ENCODE measurements around the gene PLXNB2. TPM values are rescaled to one million over a fixed set of nuclear protein-coding genes. Genes with fewer than 3 reads are reported as not detected.

Gene PLXNB2
- total RNA-seq, 1 experiment from 2014 or later: 227 TPM

DNA sequence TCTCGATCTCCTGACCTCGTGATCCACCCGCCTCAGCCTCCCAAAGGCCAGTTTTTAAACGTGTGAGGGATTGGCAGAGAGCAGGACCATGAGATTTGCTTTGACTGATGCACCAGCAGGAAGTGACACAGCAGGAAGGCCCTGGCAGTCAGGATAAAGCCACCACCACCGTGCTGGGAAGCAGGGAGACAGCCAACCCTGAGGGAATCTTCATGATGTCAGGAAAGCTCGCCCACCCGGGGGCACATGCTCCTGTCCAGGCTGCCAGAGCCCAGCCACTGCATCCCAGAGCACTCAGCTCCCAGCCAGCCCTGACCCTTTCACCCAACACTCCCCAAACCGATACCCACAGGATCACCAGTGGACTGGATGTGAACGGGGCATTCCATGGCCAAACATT lies 68.7 kb downstream of the PLXNB2 start:
- in situ Hi-C loops (cut with HindIII; ENCODE audit: low pct_unique_long_range_greater_than_20kb, low sequenced_read_pairs) (no loop called here), intact Hi-C loops (cut with micrococcal nuclease; ENCODE audit: unreplicated experiment) (no loop called here)
- no peak overlapping the region for H3K27ac ChIP-seq (ENCODE audit: low read length)
- DNase-seq (ENCODE audit: low read depth, low spot score) (no peak), ATAC-seq (no peak)
- TF ChIP-seq, protein P1, sequence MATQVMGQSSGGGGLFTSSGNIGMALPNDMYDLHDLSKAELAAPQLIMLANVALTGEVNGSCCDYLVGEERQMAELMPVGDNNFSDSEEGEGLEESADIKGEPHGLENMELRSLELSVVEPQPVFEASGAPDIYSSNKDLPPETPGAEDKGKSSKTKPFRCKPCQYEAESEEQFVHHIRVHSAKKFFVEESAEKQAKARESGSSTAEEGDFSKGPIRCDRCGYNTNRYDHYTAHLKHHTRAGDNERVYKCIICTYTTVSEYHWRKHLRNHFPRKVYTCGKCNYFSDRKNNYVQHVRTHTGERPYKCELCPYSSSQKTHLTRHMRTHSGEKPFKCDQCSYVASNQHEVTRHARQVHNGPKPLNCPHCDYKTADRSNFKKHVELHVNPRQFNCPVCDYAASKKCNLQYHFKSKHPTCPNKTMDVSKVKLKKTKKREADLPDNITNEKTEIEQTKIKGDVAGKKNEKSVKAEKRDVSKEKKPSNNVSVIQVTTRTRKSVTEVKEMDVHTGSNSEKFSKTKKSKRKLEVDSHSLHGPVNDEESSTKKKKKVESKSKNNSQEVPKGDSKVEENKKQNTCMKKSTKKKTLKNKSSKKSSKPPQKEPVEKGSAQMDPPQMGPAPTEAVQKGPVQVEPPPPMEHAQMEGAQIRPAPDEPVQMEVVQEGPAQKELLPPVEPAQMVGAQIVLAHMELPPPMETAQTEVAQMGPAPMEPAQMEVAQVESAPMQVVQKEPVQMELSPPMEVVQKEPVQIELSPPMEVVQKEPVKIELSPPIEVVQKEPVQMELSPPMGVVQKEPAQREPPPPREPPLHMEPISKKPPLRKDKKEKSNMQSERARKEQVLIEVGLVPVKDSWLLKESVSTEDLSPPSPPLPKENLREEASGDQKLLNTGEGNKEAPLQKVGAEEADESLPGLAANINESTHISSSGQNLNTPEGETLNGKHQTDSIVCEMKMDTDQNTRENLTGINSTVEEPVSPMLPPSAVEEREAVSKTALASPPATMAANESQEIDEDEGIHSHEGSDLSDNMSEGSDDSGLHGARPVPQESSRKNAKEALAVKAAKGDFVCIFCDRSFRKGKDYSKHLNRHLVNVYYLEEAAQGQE (IDR thresholded peaks at IDR 0.05; ENCODE audit: insufficient read depth in 1 of 2, low read depth in 2 of 2, low read length in 1 of 2): no peak
- TF ChIP-seq CTCF (IDR thresholded peaks at IDR 0.05): no peak
- TF ChIP-seq TCF7L2 (IDR thresholded peaks at IDR 0.05; ENCODE audit: low read depth, low read length): no peak
- no peak for TF ChIP-seq SIN3A (IDR thresholded peaks at IDR 0.05; ENCODE audit: borderline replicate concordance, insufficient read depth, low read depth, low read length)
- TF ChIP-seq POLR2AphosphoS5 (IDR thresholded peaks at IDR 0.05; ENCODE audit: low read depth, low read length): no peak
- ChIA-PET POLR2A (no interaction called here), CTCF (no interaction called here)
- no peaks in the 10 kb centered on the region for H3K27me3 ChIP-seq (ENCODE audit: control insufficient read depth, insufficient read depth, low read length)
- no peaks in the 10 kb centered on the region for H3K36me3 ChIP-seq (ENCODE audit: control insufficient read depth, insufficient read depth, low read length)
- no peaks in the 10 kb centered on the region for H3K4me1 ChIP-seq (ENCODE audit: control insufficient read depth, insufficient read depth, low read length)
- H3K4me3 ChIP-seq (ENCODE audit: low read depth in 2 of 2, low read length in 2 of 2): no peak overlapping the region
- no peaks in the 10 kb centered on the region for H3K9me3 ChIP-seq (ENCODE audit: control insufficient read depth, insufficient read depth, low read depth, low read length)
- BruUV-seq (replicated peaks): no TSS peak

- intact Hi-C loops (cut with micrococcal nuclease; ENCODE audit: unreplicated experiment): no loop called here
- no peak for ATAC-seq
Observed at GRCh38 chr22:50236731-50237409, 70.6 kb downstream of the PLXNB2 start.

More at GRCh38 chr22:50236731-50237409, 70.6 kb downstream of the PLXNB2 start:
- no TSS peak for BruUV-seq (replicated peaks)
- ChIA-PET CTCF (interaction anchor here (0.6 kb wide), 1 partner anchor 94 kb away, joined by 5 read pairs; no protein-coding TSS in a partner anchor), POLR2A (no interaction called here)
- Histone ChIP-seq H3K4me3 (ENCODE audit: low read depth in 2 of 2, low read length in 2 of 2) (no peak overlapping the region), H3K27ac (ENCODE audit: low read length) (no peak overlapping the region), H3K27me3 (ENCODE audit: control insufficient read depth, insufficient read depth, low read length) (no peaks in the 10 kb centered on the region), H3K9me3 (ENCODE audit: control insufficient read depth, insufficient read depth, low read depth, low read length) (no peaks in the 10 kb centered on the region), H3K36me3 (ENCODE audit: control insufficient read depth, insufficient read depth, low read length) (no peaks in the 10 kb centered on the region), H3K4me1 (ENCODE audit: control insufficient read depth, insufficient read depth, low read length) (no peaks in the 10 kb centered on the region)
- no peak for DNase-seq (ENCODE audit: low read depth, low spot score)
- TF ChIP-seq SIN3A (IDR thresholded peaks at IDR 0.05; ENCODE audit: borderline replicate concordance, insufficient read depth, low read depth, low read length) (no peak), CTCF (IDR thresholded peaks at IDR 0.05) (no peak; the same call in 1 of the 2 replicates)
- in situ Hi-C loops (cut with HindIII; ENCODE audit: low pct_unique_long_range_greater_than_20kb, low sequenced_read_pairs): no loop called here

All from Panc1 (cell line).